Vagina (tissue), 2 donors: ENCODE data around the gene NUP188.

Experiments
- POLR2A ChIP-seq, 2 donors: fragments of 450-650 bp; IDR thresholded peaks; one replicate each; pipeline ENCODE4 v1.6.1; 2017; ENCODE audit warnings: antibody characterized with exemption in 2 of 2, mild to moderate bottlenecking in 2 of 2, moderate library complexity in 2 of 2
- TF ChIP-seq, protein P1 (sequence below), 3 experiments: fragments of 450-650 bp in 2 of 3; fragments of 200-600 bp in 1 of 3; sonication (generic) in 1 of 3; IDR thresholded peaks; one replicate each; pipeline ENCODE4 v1.5.1; 2017 to 2019; ENCODE audit warnings: antibody characterized with exemption in 3 of 3, mild to moderate bottlenecking in 2 of 3, moderate library complexity in 2 of 3

DNA sequence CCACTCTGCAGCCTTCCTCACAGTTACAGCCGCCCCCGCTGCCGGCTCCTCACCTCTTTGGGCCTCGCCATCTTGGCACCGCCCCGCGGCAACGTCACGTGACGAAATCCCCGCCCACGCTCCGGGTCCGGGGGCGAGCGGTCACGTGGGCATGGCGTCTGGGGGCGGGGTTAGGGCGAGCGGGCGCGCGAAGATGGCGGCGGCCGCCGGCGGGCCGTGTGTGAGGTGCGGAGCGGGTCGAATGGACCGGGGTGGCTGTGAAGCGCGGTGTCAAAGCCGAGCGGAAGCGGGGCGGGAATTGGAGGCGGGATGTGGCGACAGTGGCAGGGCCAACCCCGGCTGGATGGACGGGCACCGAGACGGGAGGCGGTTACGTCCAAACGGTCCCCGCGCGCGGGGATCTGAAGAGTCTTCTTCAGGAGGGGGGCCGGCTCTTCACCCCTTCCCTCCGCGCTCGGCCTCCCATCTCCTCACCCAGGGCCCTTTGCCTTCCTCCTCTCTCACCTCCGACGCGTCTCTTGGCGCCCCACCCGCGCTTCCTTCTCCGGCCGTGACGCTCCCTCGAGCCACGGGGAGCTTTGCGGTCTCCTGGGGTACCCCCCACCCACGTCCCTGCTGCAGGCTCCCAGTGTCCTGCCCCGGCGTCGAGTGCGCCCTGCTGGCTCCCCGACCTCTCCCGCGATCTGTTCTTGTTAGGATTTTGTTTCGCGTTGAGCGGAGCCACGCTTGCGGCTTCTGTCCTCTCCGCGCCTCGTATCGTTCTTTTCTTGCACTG, at the start of gene NUP188, which contains the start of gene DOLK:
- TF ChIP-seq, protein P1, sequence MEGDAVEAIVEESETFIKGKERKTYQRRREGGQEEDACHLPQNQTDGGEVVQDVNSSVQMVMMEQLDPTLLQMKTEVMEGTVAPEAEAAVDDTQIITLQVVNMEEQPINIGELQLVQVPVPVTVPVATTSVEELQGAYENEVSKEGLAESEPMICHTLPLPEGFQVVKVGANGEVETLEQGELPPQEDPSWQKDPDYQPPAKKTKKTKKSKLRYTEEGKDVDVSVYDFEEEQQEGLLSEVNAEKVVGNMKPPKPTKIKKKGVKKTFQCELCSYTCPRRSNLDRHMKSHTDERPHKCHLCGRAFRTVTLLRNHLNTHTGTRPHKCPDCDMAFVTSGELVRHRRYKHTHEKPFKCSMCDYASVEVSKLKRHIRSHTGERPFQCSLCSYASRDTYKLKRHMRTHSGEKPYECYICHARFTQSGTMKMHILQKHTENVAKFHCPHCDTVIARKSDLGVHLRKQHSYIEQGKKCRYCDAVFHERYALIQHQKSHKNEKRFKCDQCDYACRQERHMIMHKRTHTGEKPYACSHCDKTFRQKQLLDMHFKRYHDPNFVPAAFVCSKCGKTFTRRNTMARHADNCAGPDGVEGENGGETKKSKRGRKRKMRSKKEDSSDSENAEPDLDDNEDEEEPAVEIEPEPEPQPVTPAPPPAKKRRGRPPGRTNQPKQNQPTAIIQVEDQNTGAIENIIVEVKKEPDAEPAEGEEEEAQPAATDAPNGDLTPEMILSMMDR (IDR thresholded peaks at IDR 0.05): peak in 1 of 3 experiments; percentile 40
- TF ChIP-seq POLR2A (IDR thresholded peaks at IDR 0.05): peak in 1 of 2 donors; percentile 93
